Lower leg skin (tissue), 3 donors: ENCODE measurements around the gene COMT.

Experiments
- CTCF ChIP-seq, 3 donors: fragments of 450-650 bp; IDR thresholded peaks; one replicate each; pipeline ENCODE4 v1.5.1; 2016; ENCODE audit warnings: antibody characterized with exemption in 3 of 3, mild to moderate bottlenecking in 3 of 3, moderate library complexity in 2 of 3
- POLR2A ChIP-seq, 2 donors: fragments of 450-650 bp; IDR thresholded peaks; one replicate each; pipeline ENCODE4 v1.6.1; 2016 to 2017; ENCODE audit warnings: antibody characterized with exemption in 2 of 2, mild to moderate bottlenecking in 1 of 2, moderate library complexity in 1 of 2

- TF ChIP-seq CTCF (IDR thresholded peaks at IDR 0.05), result no peak
- TF ChIP-seq POLR2A (IDR thresholded peaks at IDR 0.05), result no peak
Observed at GRCh38 chr22:19930551-19931486, 10.8 kb upstream of the COMT start.
